Measurements from ENCODE around the gene TGIF2. TPM values are rescaled to one million over a fixed set of nuclear protein-coding genes. Genes with fewer than 3 reads are reported as not detected.

Gene TGIF2
- total and polyA plus RNA-seq, 2 donors (not counting 3 experiments of a cell fraction or from before 2014, with no cell fraction given): 18.9 to 21.0 TPM

- Histone ChIP-seq H3K36me3 (ENCODE audit: control insufficient read depth in 2 of 2, extremely low read depth in 1 of 2, insufficient read depth in 2 of 2, low read length in 2 of 2) (peaks cover 5 to 11% of the 10 kb centered on the region in 2 experiments), H3K9me1 (replicated peaks; ENCODE audit: control insufficient read depth, extremely low read depth, insufficient read depth, low read length) (no peaks in the 10 kb centered on the region), H3K9me3 (replicated peaks; ENCODE audit: control insufficient read depth, insufficient read depth, low read length) (no peaks in the 10 kb centered on the region), H3K27me3 (ENCODE audit: control insufficient read depth in 2 of 2, insufficient read depth in 2 of 2, low read length in 2 of 2) (no peaks in the 10 kb centered on the region), H3K4me3 (replicated peaks in 1 of 3; ENCODE audit: insufficient read depth in 1 of 3, low read depth in 1 of 3, low read length in 3 of 3) (no peak overlapping the region), H4K20me1 (replicated peaks; ENCODE audit: control insufficient read depth, extremely low read depth, insufficient read depth, low read length) (no peaks in the 10 kb centered on the region), H3K9ac (replicated peaks; ENCODE audit: extremely low read depth, insufficient read depth, low read length) (no peak overlapping the region), H3K27ac (ENCODE audit: insufficient read depth, low read depth, low read length) (no peak overlapping the region), H3K79me2 (ENCODE audit: control insufficient read depth, insufficient read depth, low read length) (no peaks in the 10 kb centered on the region), H2AFZ (ENCODE audit: low read depth, low read length) (no peak overlapping the region), H3K4me2 (ENCODE audit: insufficient read depth, low read length) (no peak overlapping the region), H3K4me1 (ENCODE audit: control insufficient read depth, extremely low read depth, insufficient read depth, low read length) (no peaks in the 10 kb centered on the region)
- BruUV-seq (replicated peaks): no TSS peak
- intact Hi-C loops (cut with micrococcal nuclease) (no loop called here), dilution Hi-C loops (cut with MboI; ENCODE audit: extremely low pct_ligation_motif_present, low sequenced_read_pairs) (no loop called here)
- ChIA-PET POLR2A (no interaction called here), CTCF (interaction anchor here (2.4 kb wide), 1 partner anchor 10 kb away, joined by 7 read pairs; no protein-coding TSS in a partner anchor)
- no peak for TF ChIP-seq EZH2 (IDR thresholded peaks at IDR 0.05; ENCODE audit: borderline replicate concordance, low read depth, low read length, severe bottlenecking)
- TF ChIP-seq POLR2A (IDR thresholded peaks at IDR 0.05; ENCODE audit: low read depth, low read length): no peak
- TF ChIP-seq JUN (IDR thresholded peaks at IDR 0.05; ENCODE audit: borderline replicate concordance, insufficient read depth, insufficient read length, low read depth): no peak
- no peak for TF ChIP-seq GATA2 (IDR thresholded peaks at IDR 0.05; ENCODE audit: insufficient read depth, insufficient read length, low read depth, low read length)
- no peak for TF ChIP-seq FOS (IDR thresholded peaks at IDR 0.05; ENCODE audit: borderline replicate concordance, insufficient read depth, low read length)
- TF ChIP-seq MAX (IDR thresholded peaks at IDR 0.05; ENCODE audit: insufficient read depth, insufficient read length): no peak
- TF ChIP-seq MYC (IDR thresholded peaks at IDR 0.05; ENCODE audit: low read depth, low read length): no peak
- TF ChIP-seq POLR2AphosphoS5 (IDR thresholded peaks at IDR 0.05; ENCODE audit: insufficient read depth, low read depth, low read length): no peak
- TF ChIP-seq CTCF (IDR thresholded peaks at IDR 0.05; ENCODE audit: extremely low read depth in 1 of 2, insufficient read depth in 1 of 2, low read depth in 1 of 2, low read length in 2 of 2): no peak
- DNase-seq (ENCODE audit: low read depth, low spot score) (no peak), FAIRE-seq (no peak)
Measured at GRCh38 chr20:36585410-36586125, 12.2 kb downstream of the TGIF2 start.
